SK-N-MC (cell line): ENCODE measurements around the gene RWDD2A.

Source experiments
- EZH2 ChIP-seq: fragments of 200-600 bp; sonication (generic); IDR thresholded peaks from one replicate; pipeline ENCODE4 v1.6.1; 2017; ENCODE audit warnings: antibody characterized with exemption
- POLR2AphosphoS5 ChIP-seq: IDR thresholded peaks from 2 replicates; pipeline ENCODE4 v1.6.1; 2012; ENCODE audit warnings: mild to moderate bottlenecking, low read depth, low read length, borderline replicate concordance

DNA sequence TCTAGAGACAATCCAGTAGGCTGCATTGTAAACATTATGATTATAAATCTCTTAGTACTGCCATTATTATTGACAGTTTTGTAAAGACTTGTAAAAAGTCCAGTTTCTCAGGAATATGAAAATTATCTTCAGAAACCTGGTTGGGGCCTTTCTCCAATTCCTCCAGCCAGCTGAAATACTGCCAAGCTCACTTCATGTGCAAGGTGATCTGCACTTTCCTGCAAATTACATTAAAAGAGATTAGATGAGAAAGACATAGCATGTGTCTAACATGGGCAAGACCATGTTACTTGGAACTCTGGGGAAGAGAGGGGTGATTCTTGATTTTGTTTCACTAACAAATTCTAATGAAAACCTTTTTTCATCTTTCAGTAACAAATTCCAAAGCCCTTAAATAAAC is 24.1 kb upstream of the RWDD2A start:
- TF ChIP-seq EZH2 (no peak), POLR2AphosphoS5 (no peak)
